GM21447 (cell line): ENCODE data around the gene CAPZB.

Experiments used
- ATAC-seq: cut with Tn5 transposase; IDR thresholded peaks from one replicate; pipeline ENCODE4 v1.9.1; 2021; ENCODE audit not compliant: unreplicated experiment

The CAPZB gene

GRCh38 chr1:19390166-19390850, 95.0 kb downstream of the CAPZB start:
- ATAC-seq = no peak

GRCh38 chr1:19388980-19389379, 96.4 kb downstream of the CAPZB start:
- no peak for ATAC-seq

DNA sequence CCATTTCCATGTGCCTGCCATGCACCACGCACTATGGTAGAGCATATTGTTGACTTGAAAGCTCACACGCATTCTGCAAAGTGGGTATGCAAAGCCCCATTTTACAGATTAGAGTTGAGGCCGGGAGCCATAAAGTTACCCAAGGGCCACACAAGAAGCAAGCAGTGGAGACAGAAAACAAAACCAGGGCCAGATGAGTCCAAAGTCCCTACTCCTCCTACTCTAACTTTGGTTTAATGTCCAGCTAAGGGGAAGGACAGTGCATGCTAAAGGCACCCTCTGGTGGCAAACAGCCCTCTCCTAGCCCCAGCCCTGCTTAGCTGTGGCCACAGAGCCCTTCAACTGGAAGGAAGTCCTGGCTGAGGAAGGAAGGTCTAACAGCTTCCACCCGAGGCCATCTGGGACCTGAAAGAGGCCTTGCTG, 98.3 kb downstream of the CAPZB start:
- no peak for ATAC-seq

GRCh38 chr1:19385869-19386591, 99.3 kb downstream of the CAPZB start:
- no peak for ATAC-seq

DNA sequence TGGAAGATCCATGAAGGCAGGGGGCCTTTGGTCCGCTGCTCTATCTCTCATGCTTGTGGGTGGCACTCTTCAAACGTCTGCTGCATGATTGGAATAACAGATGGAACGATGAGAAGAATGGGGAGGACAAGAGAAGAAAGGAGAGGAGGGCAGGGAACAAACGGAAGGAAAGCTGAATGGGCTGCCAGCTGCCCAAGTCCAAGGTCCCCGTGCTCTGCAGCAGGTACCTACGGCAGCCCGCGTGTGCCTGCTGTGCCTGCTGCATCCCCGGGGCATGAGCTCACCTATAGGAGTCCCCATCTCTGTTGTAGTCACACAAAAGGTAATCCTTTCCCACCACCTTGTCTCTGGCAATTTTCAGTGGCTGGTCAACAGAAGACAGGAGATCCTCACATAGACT, 100.1 kb downstream of the CAPZB start:
- ATAC-seq = no peak

GRCh38 chr1:19384772-19385187, 100.6 kb downstream of the CAPZB start:
- no peak for ATAC-seq

DNA sequence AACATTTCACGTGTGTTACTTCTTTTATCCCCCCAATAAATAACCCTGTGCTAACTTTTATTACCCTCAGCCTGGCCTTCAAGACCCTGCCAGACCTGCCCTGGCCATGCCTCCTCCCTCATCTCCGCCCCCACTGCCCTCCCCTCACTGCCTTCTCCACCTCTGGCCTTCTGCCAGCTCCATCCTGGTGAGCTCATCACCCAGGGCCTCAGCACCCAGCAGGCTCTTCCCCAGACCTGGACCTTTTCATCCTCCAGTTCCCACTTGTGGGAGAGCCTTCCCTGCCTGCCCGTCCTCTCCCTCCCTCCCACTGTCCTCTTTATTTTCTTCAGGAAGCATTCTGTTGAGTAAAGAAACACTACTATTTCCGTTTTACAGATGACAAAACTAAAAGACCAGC, 101.2 kb downstream of the CAPZB start:
- no peak for ATAC-seq

DNA sequence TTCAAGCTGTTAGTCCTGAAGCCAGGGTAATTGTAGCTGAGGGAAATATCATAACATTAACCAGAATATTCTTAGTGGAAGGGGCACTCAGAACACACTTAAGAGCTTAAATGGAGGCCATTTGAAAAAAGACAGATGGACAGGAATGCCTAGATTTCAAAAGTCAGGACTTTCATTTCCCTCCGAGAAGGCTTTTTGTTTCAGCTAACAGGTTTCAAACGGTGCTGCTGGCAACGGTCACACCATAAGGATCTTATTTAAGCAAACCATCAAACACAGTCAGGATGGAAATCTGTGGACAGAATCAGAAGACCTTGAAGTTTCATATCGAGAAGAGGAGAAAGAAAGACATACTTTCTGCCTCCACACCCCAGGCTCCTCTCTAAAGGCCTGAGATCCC, 103.1 kb downstream of the CAPZB start:
- ATAC-seq = no peak

GRCh38 chr1:19381261-19381660, 104.1 kb downstream of the CAPZB start:
- ATAC-seq = no peak

DNA sequence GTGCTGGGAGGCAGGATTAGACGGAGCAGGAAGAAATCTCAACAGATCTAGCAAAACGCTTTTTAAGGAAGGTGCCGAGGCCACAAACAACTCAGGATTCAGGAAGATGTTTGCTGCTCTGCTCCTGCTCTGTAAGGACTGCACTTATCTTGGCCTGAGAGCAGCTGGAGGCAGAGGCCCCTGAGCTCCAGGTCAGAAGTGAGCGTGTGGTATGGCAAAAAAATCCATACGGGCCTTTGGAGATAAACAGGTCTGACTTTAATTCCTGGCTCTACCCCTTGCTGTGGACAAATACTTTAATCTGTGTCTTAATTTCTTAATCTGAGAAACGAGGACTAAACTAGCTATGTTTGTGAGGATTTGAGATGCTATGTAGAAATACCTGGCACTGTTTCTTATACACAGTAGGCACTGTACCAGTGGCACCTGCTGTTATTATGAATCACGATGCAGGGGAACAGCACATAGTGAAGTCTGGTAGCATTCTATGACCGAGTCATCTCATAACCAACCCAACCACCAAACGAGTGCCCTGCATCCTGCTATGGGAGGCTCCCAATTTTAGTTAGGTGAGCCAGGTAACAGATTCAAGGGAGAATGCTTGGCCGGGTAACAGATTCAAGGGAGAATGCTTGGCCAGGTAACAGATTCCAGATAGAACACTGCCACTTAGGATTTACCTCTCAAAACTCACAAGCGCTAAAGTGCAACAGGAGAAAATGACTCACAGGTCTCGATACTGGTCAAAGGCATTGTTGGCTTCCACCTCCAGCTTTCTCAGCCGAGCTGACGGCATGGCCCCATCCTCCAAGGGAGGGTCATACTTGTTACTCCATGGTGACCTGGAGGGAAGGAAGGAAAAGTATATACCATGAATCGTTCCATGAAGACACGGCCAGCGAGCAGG, 107.3 kb downstream of the CAPZB start:
- ATAC-seq = no peak

GRCh38 chr1:19376428-19377372, 108.6 kb downstream of the CAPZB start:
- ATAC-seq = no peak

GRCh38 chr1:19375631-19376400, 109.5 kb downstream of the CAPZB start:
- no peak for ATAC-seq

- ATAC-seq = no peak
Measured at GRCh38 chr1:19374926-19375325, 110.4 kb downstream of the CAPZB start.

DNA sequence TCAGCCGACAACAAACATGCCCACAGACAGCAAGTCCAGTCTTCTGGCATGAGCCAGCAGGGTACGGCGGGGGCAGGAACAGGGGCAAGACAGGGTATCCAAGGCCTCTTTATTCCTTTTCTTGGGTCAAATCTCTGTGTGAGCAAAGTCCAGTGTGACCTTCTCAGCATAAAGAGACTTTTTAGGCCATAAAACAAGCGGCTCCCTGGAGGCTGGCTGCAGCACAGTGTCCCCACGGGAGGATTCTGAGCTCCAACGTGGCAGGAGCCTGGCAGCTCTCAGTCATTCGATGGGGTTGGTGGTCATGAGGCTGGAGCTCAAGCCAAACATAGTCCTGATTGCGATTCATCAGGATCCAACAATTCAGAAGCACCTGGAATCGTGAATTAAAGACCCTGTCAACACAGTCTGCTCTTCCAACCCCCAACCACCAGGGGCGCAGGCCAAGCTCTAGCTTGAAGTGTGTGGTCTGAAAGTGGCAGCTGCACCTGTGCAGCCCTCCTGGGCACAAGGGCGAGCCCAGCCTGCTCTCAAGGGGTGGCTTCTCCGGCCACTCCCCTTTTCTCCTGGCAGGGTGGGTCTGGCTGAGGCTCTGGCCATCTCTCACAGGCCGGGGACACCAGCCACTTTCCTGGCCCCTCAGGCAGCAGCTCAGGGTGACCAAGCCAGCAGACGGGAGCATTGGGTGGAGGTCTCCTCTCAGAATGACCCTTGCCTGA, 111.1 kb downstream of the CAPZB start:
- no peak for ATAC-seq

GRCh38 chr1:19373211-19374082, 111.9 kb downstream of the CAPZB start:
- ATAC-seq = no peak

DNA sequence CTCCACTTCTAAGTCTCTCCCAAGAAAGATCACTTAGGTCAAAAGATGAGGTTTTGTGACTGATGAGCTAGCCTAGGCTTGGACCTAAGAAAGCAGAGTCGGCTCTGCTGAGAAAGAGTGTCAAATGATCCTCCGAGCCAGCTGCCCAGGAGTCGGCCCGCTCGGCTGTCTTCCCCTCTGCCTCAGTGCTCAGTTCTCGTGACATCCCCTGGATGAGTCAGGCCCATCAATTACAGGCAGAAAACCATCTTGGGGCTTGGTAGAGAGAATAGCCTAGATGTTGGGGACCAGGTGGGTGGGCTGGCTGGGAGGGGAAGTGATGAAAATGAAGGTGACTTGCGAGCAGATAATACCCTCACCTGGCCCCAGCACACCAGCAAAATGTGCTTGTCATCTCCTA, 112.7 kb downstream of the CAPZB start:
- ATAC-seq = no peak

GRCh38 chr1:19372136-19372514, 113.2 kb downstream of the CAPZB start:
- ATAC-seq = no peak
